Naive B cell (primary cell): ENCODE results near the gene FAM187B. TPM values are rescaled to one million over a fixed set of nuclear protein-coding genes. Genes with fewer than 3 reads are reported as not detected.

Experiments
- ATAC-seq, 2 donors: fragments of 150-1000 bp; cut with Tn5 transposase; 2 replicates each; pipeline ENCODE4 v1.10.0; 2021; ENCODE audit warnings: low read depth in 2 of 2, mild to moderate bottlenecking in 2 of 2, moderate library complexity in 2 of 2
- DNase-seq: peaks from one replicate; pipeline ENCODE4 v3.0.0; 2022
- H3K27ac Mint-ChIP-seq, 6 donors: one replicate each; pipeline ENCODE4 v1.8.0; 2020 to 2022; ENCODE audit warnings: mild to moderate bottlenecking in 6 of 6, mixed read lengths in 6 of 6, moderate library complexity in 5 of 6, inconsistent platforms in 2 of 6
- H3K27me3 Mint-ChIP-seq, 3 donors: one replicate each; pipeline ENCODE4 v1.8.0; 2021 to 2022; ENCODE audit warnings: mixed read lengths in 3 of 3, mild to moderate bottlenecking in 1 of 3
- H3K36me3 Mint-ChIP-seq, 2 donors: one replicate each; pipeline ENCODE4 v1.8.0; 2020 to 2022; ENCODE audit warnings: mixed read lengths in 2 of 2, inconsistent platforms in 1 of 2, mild to moderate bottlenecking in 1 of 2
- H3K4me1 Mint-ChIP-seq, 3 donors: one replicate each; pipeline ENCODE4 v1.8.0; 2020 to 2022; ENCODE audit warnings: mixed read lengths in 3 of 3, inconsistent platforms in 1 of 3, mild to moderate bottlenecking in 1 of 3, moderate library complexity in 1 of 3
- H3K4me3 Mint-ChIP-seq, 8 donors: one replicate each; pipeline ENCODE4 v1.8.0; 2020 to 2022; ENCODE audit warnings: mild to moderate bottlenecking in 8 of 8, mixed read lengths in 8 of 8, moderate library complexity in 8 of 8, inconsistent platforms in 2 of 8
- H3K9me3 Mint-ChIP-seq, 7 donors: one replicate each; pipeline ENCODE4 v1.8.0; 2020 to 2022; ENCODE audit warnings: mixed read lengths in 7 of 7, mild to moderate bottlenecking in 5 of 7, inconsistent platforms in 2 of 7, moderate library complexity in 1 of 7
- polyA plus RNA-seq, 6 donors: library from polyadenylated mRNA; unstranded; fragments of 300-500 nt; fragmentation: Illumina TruSeq; gene quantifications; one replicate each; pipeline ENCODE4 v1.2.3, GENCODE V29; 2021; ENCODE audit warnings: low read depth in 6 of 6

FAM187B gene
- polyA plus RNA-seq, 6 donors from 2014 or later = not detected

GRCh38 chr19:35267818-35268535 is 39.4 kb upstream of the FAM187B start:
- Mint-ChIP-seq H3K4me3 (peak overlapping the region; percentile 86 to 97 (median 94)), H3K27ac (peak overlapping the region; percentile 88 to 97 (median 95)), H3K9me3 (no peaks in the 10 kb centered on the region), H3K27me3 (no peaks in the 10 kb centered on the region), H3K36me3 (peaks cover 0 to 19% of the 10 kb centered on the region in 2 donors), H3K4me1 (peaks cover 44 to 67% (median 58%) of the 10 kb centered on the region in 3 donors)
- DNase-seq (peak; percentile 80), ATAC-seq (peak; percentile 52 to 55)

GRCh38 chr19:35267353-35267817 is 38.8 kb upstream of the FAM187B start:
- Mint-ChIP-seq H3K9me3 (no peaks in the 10 kb centered on the region), H3K4me3 (peak overlapping the region; percentile 86 to 97 (median 94)), H3K4me1 (peaks cover 43 to 65% (median 54%) of the 10 kb centered on the region in 3 donors), H3K27ac (peak overlapping the region; percentile 88 to 97 (median 95)), H3K27me3 (no peaks in the 10 kb centered on the region), H3K36me3 (peaks cover 0 to 16% of the 10 kb centered on the region in 2 donors)
- DNase-seq = no peak
- peak; percentile 3 to 9 for ATAC-seq

DNA sequence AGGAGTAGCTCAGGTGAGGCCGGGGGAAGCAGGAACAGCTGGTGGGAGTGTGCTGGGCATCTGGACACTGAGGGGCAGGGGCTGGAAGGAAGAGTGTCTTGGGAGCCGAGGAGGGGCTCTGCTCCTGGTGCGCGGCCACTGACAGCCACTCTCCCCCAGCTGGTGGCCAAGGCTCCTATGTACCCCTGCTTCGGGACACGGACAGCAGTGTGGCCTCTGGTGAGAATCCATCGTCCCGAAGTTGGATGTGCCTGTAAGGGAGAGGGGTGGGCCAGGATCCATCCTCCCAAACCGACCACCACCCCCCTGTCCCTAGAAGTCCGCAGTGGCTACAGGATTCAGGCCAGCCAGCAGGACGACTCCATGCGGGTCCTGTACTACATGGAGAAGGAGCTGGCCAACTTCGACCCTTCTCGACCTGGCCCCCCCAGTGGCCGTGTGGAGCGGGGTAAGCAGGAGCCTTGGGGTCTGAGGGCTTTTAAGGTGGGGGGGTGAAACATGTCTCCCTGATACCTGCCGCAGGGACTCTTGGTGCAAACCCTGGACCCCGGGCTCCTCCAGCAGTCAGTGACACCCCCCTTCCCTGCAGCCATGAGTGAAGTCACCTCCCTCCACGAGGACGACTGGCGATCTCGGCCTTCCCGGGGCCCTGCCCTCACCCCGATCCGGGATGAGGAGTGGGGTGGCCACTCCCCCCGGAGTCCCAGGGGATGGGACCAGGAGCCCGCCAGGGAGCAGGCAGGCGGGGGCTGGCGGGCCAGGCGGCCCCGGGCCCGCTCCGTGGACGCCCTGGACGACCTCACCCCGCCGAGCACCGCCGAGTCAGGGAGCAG is 38.2 kb upstream of the FAM187B start:
- Mint-ChIP-seq H3K27ac (peak overlapping the region; percentile 44 to 97 (median 87)), H3K4me1 (peaks cover 37 to 62% (median 51%) of the 10 kb centered on the region in 3 donors)
- DNase-seq = no peak

DNA sequence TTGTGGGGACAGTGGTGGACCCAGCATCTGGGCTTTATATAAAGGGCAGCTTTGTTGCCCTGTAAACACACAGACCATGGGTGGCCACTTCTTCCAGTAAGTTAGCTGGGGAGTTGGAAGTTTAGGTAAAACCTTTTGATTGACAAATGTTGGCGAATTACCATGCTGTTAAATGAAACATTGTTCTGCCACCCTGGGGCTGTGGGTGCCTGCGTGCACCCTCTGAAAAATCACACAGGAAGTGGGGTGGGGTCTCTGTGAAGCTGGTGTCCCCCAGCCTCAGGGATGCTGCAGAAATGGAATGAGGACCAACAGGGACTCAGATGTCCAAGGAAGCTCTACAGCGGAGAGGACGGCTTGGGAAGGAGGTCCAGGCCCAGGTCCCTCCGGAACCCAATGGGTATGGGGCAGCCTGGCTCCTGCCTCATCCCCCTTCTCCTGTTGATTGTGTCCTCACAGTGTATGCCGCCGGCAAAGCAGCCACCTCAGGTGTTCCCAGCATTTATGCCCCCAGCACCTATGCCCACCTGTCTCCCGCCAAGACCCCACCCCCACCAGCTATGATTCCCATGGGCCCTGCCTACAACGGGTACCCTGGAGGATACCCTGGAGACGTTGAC is 37.5 kb upstream of the FAM187B start:
- no peaks in the 10 kb centered on the region for H3K27me3 Mint-ChIP-seq
- H3K4me1 Mint-ChIP-seq = peaks cover 36 to 57% (median 46%) of the 10 kb centered on the region in 3 donors
- H3K27ac Mint-ChIP-seq = peak overlapping the region; percentile 58 to 95 (median 82)
- peaks cover 0 to 7% of the 10 kb centered on the region in 2 donors for H3K36me3 Mint-ChIP-seq
- H3K9me3 Mint-ChIP-seq = no peaks in the 10 kb centered on the region
- no peak for ATAC-seq
- H3K4me3 Mint-ChIP-seq = peak overlapping the region; percentile 76 to 94 (median 82)
- DNase-seq = no peak

More for the DNA sequence above, 38.2 kb upstream of the FAM187B start:
- no peak for ATAC-seq
- H3K27me3 Mint-ChIP-seq = no peaks in the 10 kb centered on the region
- peaks cover 0 to 10% of the 10 kb centered on the region in 2 donors for H3K36me3 Mint-ChIP-seq
- no peaks in the 10 kb centered on the region for H3K9me3 Mint-ChIP-seq
- peak overlapping the region; percentile 86 to 97 (median 94) for H3K4me3 Mint-ChIP-seq

DNA sequence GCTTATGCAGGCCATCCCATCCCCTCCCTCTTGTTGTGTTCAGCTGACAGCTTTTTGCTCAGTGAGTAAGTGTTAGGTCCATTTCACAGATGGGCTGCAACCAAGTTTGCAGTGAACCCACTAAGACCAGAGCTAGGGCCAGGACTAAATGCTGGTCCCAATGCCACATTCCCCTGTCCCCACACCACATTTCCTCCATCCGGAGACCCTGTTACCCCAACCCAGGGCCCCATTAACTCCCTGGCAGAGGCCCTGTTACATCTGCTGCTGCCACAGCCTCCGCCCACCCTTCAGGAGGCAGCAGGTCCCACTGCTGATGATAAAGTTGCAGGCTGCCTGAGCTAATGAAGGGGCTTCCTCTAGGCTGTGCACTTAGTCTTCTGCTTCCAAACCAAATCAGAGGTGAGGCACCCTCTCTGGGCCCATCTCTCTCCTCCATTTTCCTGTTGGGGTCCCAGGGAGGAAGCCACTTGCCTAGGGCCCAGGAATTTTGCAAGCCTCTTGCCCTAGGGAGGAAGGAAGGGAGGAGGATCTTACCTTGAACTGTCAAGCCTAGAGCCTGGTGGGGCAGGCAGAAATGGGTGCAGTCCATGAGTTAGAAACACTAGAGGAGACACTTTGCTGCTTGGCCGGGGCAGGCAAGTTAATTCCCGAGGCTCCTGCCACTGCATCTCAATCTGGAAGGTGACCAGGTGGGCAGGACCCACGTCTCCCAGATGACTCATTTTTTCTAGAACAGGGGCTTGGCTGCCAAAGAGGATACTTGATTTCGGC is 36.8 kb upstream of the FAM187B start:
- H3K27ac Mint-ChIP-seq = peak overlapping the region; percentile 7 to 95 (median 70)
- no peak for ATAC-seq
- H3K36me3 Mint-ChIP-seq = no peaks in the 10 kb centered on the region
- H3K27me3 Mint-ChIP-seq = no peaks in the 10 kb centered on the region
- H3K4me3 Mint-ChIP-seq = peak overlapping the region in 7 of 8 donors; percentile 47 to 86 (median 81)
- H3K4me1 Mint-ChIP-seq = peaks cover 34 to 54% (median 39%) of the 10 kb centered on the region in 3 donors
- no peak for DNase-seq
- H3K9me3 Mint-ChIP-seq = no peaks in the 10 kb centered on the region

DNA sequence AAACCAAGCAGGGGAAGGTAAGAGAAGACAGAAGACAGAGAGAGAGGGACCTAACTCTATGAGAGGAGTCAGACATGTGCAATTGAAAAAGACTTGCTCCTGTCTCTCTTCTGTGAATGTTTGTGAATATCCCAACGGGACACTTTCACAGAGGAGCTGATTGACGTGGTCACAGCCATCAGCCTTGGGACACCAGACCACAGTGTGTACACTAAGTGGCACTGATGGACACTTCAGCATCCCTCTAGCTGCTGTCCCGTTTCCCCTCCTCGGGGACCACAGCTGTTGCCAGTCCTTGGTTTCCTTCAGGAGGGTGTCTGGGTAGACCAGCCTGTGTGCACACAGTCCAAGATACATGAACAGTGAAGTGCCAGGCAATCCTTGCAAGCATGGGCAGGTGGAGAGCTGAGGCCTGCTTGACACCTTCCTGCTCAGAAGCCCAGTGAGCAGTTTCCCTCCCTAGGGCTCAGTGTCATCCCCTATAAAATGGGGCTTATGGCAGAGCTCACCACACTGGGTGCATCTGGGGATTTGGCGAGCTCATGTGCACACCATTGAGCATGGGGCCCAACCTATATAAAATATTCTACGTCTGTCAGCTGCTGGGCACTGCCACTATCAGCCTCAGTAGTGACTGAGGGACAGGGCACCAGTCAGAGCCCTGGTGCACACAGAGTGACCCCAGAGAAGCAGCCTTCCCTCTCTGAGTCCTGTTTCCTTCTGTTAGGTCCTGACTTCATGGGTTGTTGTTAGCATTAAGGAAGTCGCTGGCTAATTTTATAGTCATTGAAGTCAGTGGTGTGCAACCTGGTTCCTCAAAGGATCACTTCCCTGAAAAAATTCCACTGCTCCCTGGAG is 36.0 kb upstream of the FAM187B start:
- no peaks in the 10 kb centered on the region for H3K36me3 Mint-ChIP-seq
- H3K4me1 Mint-ChIP-seq = peaks cover 34 to 53% (median 38%) of the 10 kb centered on the region in 3 donors
- ATAC-seq (no peak), DNase-seq (no peak)
- peak overlapping the region in 3 of 6 donors; percentile 24 to 95 (median 91) for H3K27ac Mint-ChIP-seq
- no peaks in the 10 kb centered on the region for H3K27me3 Mint-ChIP-seq
- H3K9me3 Mint-ChIP-seq = no peaks in the 10 kb centered on the region
- peak overlapping the region in 4 of 8 donors; percentile 12 to 83 (median 37) for H3K4me3 Mint-ChIP-seq

DNA sequence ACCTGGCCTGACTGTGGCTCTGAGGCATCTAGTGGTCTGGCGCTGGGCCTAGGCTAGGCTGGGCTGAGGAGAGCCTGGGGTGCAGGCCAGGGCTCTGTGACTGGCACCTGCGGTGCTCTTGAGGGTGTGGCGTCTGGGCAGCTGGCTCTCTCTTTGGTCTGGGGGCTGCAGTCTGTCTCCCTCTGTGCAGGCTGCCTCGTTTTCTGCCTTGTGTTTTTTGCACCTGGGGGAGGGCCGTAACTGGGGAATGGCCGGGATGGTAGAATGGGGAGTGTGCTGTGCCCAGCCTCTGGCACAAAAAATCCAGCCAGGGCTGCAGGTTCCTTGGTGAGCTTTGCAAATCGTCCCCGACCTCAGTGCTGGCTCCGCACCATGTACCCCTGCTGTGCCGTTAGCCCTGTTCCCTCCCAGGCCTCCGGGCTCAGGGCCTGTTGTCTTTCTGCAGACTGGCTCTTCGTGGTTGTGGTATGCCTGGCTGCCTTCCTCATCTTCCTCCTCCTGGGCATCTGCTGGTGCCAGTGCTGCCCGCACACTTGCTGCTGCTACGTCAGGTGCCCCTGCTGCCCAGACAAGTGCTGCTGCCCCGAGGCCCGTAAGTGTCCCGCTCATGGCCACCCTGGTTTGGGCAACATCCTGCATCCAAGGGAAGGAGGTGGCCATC is 33.7 kb upstream of the FAM187B start:
- Mint-ChIP-seq H3K27me3 (no peaks in the 10 kb centered on the region), H3K27ac (peak overlapping the region in 2 of 6 donors; percentile 20 to 61), H3K4me3 (no peak overlapping the region), H3K36me3 (no peaks in the 10 kb centered on the region), H3K9me3 (no peaks in the 10 kb centered on the region), H3K4me1 (peaks cover 39 to 55% (median 46%) of the 10 kb centered on the region in 3 donors)
- DNase-seq (no peak), ATAC-seq (no peak)

DNA sequence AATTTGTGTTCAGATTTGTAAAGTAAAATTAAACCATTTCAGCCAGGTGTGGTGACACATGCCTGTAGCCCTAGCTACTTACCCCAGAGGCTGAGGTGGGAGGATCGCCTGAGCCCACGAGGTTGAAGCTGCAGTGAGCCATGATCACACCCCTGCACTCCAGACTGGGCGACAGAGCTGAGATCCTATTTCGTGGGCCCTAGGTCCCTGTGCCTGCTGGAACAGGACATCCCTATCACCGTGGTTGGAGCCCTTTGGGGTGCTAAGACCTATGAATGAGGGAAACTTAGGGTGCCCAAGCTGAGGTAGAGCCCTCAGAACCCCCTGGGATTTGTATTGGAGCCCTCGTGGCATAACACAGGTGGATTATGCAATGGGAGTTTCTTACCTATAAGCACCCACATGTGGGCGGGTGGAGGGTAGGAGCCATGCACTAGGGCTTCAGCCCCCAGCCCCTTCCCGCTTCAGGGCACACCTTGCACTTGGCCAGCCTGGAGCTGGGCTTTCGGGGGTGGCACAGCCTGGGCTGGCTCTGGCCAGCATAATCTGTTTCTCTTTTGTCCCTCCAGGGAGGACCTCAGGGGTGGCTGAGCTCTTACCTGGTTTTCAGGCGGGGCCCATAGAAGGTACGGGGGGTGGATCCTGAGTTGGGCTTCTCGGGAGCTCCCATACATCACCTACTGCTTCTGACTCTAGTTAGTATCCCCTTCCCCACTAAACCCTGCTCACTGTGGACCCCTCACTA is 33.0 kb upstream of the FAM187B start:
- Mint-ChIP-seq H3K27ac (peak overlapping the region in 1 of 6 donors; percentile 44), H3K4me3 (peak overlapping the region in 1 of 8 donors; percentile 12)

GRCh38 chr19:35260694-35261304 is 32.3 kb upstream of the FAM187B start:
- Mint-ChIP-seq H3K27ac (no peak overlapping the region), H3K9me3 (no peaks in the 10 kb centered on the region), H3K4me1 (peaks cover 37 to 50% (median 40%) of the 10 kb centered on the region in 3 donors), H3K27me3 (no peaks in the 10 kb centered on the region), H3K36me3 (no peaks in the 10 kb centered on the region), H3K4me3 (peak overlapping the region in 1 of 8 donors; percentile 12)
- no peak for DNase-seq
- no peak for ATAC-seq

More for the DNA sequence above, 33.0 kb upstream of the FAM187B start:
- ATAC-seq = no peak
- H3K9me3 Mint-ChIP-seq = no peaks in the 10 kb centered on the region
- peaks cover 42 to 55% (median 44%) of the 10 kb centered on the region in 3 donors for H3K4me1 Mint-ChIP-seq
- H3K27me3 Mint-ChIP-seq = no peaks in the 10 kb centered on the region
- DNase-seq = no peak
- H3K36me3 Mint-ChIP-seq = no peaks in the 10 kb centered on the region

GRCh38 chr19:35257113-35257461 is 28.5 kb upstream of the FAM187B start:
- H3K27ac Mint-ChIP-seq = peak overlapping the region in 2 of 6 donors; percentile 10 to 69
- no peaks in the 10 kb centered on the region for H3K27me3 Mint-ChIP-seq
- H3K4me1 Mint-ChIP-seq = peaks cover 14 to 31% (median 21%) of the 10 kb centered on the region in 3 donors
- no peak for ATAC-seq
- H3K9me3 Mint-ChIP-seq = no peaks in the 10 kb centered on the region
- no peak for DNase-seq
- H3K4me3 Mint-ChIP-seq = no peak overlapping the region
- peaks cover 0 to 12% of the 10 kb centered on the region in 2 donors for H3K36me3 Mint-ChIP-seq

- Mint-ChIP-seq H3K4me1 (peaks cover 13 to 31% (median 21%) of the 10 kb centered on the region in 3 donors), H3K9me3 (no peaks in the 10 kb centered on the region), H3K4me3 (no peak overlapping the region), H3K27ac (peak overlapping the region in 2 of 6 donors; percentile 19 to 49), H3K36me3 (peaks cover 0 to 12% of the 10 kb centered on the region in 2 donors), H3K27me3 (no peaks in the 10 kb centered on the region)
- DNase-seq (no peak), ATAC-seq (no peak)
Measured at GRCh38 chr19:35256566-35256965, 28.0 kb upstream of the FAM187B start.
